GOT3 (cell line): ENCODE measurements around the gene INTS3.

ENCODE experiments used
- DNase-seq: peaks from one replicate; lab custom pipeline; 2025; ENCODE audit warnings: mixed read lengths; lab: John Stamatoyannopoulos, UW

Gene INTS3

DNA sequence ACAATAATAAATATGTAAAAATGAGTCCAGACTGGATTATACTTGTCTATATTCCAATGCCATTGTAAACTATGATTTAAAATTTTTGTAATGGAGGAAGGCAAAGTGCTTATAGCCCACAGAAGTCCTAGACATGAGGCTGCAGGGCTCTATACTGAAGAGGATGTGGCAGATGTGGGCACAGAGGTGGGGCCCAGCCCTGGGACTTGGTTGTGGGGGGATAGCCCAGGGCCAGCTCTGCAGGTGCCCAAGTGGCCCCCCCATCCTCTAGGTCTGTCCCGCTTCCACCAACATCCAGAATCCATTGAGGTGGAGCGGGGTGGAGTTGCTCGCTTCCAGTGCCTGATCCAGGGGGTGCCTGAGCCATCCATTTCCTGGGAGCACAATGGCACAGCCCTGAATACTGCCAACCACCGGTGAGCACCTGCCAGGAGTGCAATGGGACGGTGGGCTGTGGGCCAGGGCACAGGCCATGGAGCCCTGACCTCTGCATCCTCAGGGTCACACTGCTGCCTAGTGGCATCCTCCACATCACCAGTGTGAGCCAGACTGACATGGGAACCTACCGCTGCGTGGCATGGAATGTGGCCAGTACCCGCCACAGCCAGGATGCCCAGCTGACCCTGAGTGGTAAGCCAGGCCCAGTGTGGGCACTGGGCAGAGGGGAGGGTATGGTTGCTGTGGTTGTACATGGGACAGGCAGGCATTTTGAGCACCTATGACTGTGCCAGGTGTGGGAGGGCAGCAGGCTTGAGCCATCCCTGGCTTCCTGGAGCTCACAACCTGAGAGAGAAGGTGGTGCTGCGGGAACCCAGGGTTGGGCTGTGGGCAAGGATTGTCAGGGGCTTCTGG is 68.3 kb downstream of the INTS3 start:
- no peak for DNase-seq

DNA sequence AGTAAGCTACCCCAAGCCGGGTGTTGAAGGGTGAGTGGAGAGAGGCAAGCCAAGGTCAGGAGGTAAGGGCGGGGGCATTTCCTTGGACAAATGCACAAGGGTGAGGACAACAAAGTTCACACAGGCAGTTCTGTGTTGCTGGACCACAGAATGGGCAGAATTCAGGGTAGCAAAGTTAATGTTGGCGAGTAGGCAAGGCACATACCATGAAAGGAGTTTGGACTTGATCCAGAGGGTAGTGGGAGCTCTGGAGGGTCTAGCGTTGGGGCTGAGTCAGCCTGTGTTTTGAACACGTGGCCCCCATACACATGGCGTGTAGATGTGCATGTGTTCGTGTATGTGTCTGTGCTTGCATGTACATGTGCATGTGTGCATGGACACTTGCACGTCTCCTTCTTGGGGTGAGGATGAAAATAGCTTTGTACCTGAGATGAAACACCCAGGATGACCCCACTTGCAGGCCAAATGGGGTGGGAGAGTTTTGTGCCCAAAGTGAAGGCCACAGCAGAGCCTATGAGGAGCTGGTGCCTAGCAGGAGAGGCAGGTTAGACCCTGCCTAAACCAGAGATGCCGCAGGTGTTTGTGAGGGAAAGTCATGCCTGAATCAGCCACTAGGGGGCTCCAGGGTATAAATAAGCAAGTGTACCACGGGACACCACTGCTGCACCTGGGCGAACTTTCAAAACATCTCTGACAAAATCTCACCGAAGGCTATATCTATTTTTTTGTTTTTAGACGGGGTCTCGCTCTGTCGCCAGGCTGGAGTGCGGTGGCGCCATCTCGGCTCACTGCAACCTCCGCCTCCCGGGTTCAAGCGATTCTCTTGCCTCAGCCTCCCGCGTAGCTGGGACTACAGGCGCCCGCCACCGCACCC is 69.2 kb downstream of the INTS3 start:
- DNase-seq: no peak

DNA sequence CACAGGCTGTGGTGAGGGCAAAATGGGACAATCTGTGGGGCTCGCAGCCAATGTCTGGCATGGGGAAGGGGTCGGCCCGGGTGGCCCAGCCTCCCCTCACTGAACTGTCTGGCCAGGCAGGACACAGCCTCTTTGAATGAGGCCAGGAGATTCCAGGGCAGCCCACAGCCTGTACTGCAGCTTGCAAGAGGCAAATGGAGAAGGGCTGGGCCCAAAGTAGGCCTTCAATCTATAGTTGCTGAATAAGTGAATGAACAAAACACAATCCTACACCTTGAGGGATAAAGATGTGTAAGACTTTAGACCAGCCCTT is 70.6 kb downstream of the INTS3 start:
- DNase-seq: no peak

DNA sequence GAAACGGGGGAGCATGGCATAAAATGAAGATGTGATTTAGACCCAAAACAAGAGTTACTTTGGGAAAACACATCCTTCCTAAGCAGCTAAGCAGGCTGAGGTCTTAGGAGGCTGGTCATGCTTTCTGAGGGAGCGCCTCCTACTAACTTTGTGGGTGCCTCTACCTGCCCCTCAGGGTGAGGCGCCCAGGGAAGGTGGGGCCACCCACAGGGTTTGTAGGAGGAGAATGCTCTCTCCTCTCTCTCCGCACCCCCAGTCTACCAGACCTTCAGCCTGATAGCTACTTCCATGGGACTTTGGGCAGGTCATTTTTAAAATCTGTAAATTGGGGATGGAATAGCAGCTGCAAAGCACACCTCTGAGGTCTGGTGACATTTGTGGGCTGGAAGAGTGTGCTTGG is 71.2 kb downstream of the INTS3 start:
- DNase-seq: no peak

DNA sequence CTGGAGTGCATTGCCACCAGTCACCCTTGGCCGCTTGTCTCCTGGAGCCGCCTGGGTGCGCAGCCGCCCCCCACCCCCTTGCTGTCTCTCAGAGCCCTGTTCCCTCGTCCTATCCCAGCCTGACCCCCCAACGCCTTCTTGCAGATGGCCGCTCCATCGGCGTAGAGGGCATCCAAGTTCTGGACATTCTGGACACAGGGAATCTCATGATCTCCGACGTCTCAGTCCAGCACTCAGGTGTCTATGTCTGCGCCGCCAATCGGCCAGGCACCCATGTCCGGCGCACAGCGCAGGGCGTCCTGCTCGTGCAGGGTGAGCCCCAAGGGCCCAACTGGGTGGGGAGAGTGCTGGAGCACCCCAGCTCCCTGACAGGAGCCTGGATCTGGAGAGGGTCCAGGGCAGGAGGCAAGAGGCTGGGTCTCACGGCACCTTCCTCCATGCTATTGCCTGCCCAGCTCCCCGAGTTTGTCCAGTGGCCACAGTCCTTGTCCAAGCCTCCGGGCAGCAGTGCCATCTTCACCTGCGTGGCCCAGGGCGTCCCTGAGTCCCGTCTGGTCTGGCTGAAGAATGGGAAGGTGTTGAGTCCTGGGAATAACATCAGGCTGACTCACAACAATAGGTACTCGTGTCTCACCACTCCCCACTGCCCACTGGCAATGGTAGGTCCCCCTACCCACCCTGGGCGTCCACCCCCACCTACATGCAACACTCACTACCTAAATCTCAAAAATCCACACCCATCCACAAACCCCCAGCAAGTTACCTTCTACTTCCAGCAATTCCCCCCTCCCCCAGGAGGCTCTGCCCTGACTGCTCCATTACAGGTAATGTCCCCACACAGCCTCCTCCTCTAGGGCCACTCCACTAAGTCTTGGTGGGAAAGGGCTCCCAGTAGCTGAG is 72.0 kb downstream of the INTS3 start:
- no peak for DNase-seq

DNA sequence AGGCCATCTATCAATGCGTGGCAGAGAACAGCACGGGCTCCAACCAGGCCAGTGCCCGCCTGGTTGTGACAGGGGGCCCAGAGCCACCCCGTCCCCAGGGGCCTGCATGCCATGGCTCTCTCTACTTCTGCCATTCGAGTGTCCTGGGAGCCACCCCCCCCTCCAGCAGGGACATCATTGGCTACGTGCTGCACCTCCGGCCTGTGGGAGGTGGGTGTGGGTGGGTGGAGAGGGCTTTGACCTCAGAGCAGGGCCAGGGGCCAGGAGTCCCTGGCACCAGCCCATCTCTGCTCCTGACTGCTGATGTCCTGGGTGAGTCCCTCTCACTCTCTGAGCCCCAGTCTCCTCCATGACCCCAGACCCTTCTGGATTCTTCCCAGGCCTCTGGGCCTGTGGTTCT is 72.7 kb downstream of the INTS3 start:
- no peak for DNase-seq

DNA sequence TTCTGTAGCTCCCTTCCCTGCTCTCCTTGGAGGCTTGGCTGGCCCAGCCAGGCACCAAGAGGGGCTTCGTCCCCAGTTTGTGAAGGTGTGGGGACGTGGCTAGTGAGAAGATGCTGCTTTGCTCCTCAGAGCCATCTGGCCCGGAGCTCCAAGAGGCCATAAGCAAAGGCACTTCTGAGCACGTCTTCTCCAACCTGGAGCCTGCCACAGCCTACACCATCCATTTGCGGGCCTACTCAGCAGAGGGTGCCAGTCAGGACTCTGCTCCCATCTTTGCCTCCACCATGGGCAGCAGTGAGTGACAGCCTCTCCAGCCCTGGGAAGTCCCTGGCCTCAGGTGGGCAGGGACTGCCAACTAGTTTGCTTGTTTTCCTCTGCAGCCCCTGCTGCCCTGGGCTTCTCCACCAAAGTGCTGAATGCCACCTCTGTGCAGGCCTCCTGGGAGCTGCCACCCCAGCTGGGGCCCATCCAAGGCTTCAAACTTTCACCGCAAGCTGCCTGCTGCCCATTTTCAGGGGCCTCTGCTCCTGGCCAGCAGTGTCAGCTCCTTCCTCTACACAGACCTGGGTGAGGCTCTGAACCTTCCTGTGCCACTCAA is 73.3 kb downstream of the INTS3 start:
- DNase-seq: no peak

DNA sequence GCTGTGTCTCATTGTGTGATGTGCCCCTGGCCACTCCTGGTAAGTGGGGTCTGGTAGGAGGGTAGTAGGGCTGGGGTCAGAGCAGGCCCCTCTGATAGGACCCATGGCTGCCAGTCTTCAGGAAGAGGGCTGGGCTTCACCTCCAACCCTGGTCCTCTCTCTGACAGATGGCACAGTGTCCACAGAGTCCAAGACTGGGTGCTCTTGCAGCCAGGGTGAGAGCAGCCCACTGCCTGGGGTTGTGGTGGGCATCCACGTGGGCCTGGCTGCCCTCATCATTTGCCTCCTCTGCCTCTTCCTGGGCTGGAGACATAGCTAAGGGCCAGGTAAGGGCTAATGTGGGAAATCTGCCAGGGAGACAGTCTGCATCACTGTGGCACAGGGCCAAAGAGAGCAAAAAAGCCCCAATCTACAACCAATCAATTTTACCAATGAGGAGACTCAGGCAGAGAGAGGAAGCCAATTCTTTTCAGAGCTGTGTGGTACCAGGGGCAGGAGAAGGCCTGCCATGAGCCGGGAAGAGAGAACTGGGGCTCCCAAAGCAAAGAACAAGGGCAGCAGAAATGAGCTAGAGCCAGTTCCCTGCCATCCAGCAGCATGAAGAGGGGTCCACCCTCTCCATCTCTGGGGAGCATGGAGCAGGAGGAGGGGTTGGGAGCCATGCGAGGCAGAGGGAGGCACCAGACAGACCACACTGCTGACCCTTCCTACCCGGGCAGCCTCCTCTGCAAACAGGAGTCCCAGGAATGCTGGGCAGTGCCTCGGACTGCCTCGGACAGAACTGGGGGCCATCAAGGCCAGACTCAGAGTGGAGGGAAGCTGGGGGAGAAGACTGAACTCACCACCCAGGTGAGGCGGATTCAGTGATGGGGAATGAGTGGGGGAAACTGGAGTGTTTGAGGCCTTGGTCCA is 74.2 kb downstream of the INTS3 start:
- no peak for DNase-seq

DNA sequence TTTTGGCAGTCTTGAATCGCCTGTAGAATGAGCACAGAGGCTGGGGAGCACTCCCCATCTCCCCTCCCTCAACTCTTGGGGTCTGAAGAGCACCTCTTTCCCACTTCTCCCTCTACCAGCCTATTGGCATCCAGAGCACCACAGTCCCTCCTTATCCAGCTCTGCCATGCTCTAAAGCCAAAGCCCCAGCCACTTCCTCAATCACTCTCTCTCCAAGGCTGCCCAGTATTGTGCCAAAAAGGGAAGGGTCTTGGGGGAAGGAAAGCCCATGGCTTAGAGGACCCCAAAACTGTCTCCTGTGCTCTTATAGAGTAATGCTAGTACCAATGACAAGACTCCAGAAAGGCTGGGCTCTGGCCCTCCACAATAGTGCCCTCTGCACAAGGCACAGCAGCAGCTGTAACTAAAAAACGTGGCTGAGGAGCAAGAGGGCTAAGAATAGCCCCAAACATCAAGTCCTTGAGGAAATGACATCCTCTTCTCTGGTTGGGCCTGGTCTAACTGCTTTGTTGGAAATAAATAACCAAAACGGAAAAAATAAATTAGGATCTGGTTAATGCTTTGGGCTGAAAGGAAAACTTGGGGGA is 75.7 kb downstream of the INTS3 start:
- DNase-seq: no peak

DNA sequence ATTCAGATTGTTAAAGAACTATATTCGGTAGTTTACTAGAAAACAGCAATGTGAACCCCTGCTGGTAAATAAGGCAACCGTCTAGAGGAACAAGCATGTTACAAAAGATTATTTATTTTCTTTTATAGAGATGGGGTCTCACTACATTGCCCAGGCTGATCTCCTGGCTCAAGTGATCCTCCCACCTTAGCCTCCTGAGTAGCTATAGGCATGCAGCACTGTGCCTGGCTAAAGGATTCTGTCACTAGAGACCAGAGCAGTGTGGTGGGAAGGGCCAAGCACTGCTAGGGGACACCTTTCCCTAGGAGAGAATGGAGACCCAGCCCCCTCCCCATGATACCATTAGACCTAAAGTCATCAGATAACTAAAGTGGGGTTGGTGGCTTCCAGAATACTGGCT is 76.3 kb downstream of the INTS3 start:
- DNase-seq: no peak

DNA sequence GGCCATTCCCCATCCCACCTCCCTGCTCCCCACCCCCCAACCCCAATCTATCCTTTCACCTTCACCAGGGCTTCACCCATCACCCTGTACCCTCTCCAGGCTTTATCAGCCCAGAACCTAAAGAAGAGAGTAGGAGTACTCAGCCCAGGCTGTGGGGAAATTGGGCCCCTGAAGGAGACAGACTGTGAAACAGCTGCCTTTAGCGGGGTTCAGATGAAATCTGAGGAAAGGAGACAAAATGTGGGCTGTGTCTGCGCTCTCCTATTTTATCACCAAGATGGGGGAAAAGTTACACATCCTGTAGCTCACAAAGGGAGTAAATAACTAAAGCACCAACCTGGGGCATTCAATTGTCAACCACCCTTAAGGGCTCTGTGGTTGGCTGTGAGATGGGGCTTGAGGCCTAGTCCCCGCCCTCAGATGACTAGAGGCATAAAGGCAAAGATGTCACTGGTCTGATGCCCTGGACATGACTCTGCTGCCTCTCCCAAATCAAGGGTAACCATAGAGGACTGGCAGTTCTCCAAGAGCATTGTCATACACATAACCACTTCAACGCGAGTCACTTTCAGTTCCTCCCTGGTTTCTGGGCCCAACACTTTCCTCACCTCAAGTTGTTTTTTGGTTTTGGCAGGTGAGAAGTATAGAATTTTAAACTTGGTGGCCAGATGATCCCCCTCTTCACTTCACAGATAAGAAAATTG is 77.3 kb downstream of the INTS3 start:
- no peak for DNase-seq

DNA sequence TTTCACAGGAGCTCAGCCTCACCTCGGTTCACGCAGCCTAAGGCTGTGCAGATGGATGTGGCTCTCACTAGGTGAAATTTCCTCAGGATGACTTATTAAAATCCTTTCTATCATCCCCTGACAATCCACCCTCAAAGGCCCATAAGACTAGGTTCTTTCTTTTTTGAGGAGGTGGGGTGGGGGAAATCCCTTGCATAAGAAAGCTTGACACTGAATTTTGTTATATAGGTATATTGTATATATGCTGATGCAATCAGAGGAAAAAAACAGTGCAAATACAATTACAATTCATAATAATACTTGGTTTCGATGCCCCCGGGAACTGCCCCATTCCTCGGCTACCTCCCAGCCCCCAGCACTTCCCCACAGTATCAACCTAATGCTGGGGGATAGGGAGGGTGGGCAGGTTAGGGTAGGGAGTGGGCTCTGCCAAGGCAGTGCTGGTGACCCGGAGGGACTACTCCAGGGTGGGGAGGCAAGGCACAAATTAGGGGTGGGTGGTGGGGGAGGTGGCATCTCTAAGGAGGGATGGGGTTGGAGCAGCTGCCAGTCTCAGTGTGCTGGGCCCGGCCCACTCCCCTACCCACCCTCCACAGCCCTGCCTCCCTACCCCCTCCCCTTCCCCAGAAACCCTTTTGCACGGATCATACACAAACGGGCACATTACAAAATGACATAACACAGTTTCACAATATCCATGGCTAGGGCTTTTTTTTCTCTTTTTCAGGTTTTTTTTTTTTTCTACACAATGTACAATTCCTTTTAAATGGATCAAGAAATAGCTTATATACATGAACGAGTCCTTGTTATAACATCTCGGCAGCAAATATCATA is 78.3 kb downstream of the INTS3 start:
- no peak for DNase-seq

DNA sequence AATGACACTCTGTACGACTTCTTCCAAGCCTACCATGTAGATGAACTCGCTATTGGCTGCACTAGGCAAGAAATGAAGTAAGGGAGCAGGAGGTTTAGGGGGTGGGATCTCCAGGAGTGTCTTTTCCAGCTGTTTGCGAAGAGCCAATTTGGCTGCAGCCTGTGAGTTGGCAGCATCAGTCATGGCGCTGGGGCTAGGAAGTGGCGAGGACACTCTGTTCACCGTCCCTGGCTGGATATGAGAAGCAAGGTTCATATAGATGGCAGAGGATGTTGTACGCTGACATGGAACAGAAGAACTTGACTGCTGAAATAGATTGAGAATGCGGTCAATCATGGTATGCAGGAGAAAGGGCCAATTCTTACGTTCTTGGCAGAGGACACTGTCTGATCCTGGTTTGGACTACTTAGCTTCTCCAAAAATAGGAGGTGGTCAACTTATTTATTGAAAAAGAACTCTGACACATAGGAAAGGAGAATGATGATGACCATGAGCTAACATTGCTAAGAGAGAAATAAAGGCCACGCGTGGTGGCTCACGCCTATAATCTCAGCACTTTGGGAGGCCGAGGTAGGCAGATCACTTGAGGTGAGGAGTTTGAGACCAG is 88.5 kb downstream of the INTS3 start:
- no peak for DNase-seq

DNA sequence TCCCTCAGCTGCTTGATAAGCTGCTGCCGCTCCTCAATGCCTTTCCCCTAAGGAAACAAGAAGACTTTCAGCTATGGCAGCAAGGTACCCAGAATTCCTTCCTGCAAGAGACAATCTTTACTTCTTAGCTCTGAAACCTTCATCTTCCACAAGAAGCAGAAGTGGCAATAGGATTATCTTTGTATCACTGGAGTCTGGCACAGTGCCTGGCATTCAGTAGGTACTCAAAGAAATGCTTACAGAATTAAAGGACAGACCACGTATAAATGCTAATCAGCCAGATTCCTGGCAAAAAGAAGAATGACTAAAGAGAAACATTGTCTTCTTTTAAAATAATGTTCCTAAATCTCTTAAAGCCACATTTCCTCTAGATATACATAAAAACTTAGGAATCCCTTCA is 91.0 kb downstream of the INTS3 start:
- DNase-seq: no peak
